IMR-90 (cell line): ENCODE measurements around the gene PLBD2. TPM values are rescaled to one million over a fixed set of nuclear protein-coding genes. Genes with fewer than 3 reads are reported as not detected.

Experiments
- ATAC-seq: fragments of 200-7000 bp; cut with Tn5 transposase; 2 replicates; pipeline ENCODE4 v1.9.1; 2020; ENCODE audit warnings: low read depth, mild to moderate bottlenecking, moderate library complexity
- BruUV-seq: library from RNA; stranded (reverse); fragments of 400-500 nt; replicated peaks from 2 replicates; lab custom pipeline; 2021; lab: Mats Ljungman, UMichigan
- CTCF ChIA-PET: fragments of 300-600 bp; formaldehyde crosslinking; extraction: SDS; loops from one replicate; lab custom pipeline; 2021; ENCODE audit warnings: antibody characterized with exemption; lab: Yijun Ruan, JAX
- POLR2A ChIA-PET: fragments of 300-600 bp; sonication (Branson Sonifier 250); formaldehyde crosslinking; loops from one replicate; lab custom pipeline; 2022; ENCODE audit warnings: antibody characterized with exemption; ENCODE audit not compliant: unreplicated experiment; lab: Charles Lee
- DNase-seq: peaks from one replicate; pipeline ENCODE4 v3.0.0; 2013
- H2AFZ ChIP-seq: replicated peaks from 2 replicates; pipeline ENCODE3; 2013; ENCODE audit warnings: low read length, mild to moderate bottlenecking; ENCODE audit not compliant: poor library complexity
- H2AK5ac ChIP-seq: 2 replicates; pipeline ENCODE4 v1.6.1; 2013; ENCODE audit warnings: low read depth, low read length, inconsistent platforms
- H2AK9ac ChIP-seq: replicated peaks from 2 replicates; pipeline ENCODE3; 2013; ENCODE audit warnings: mild to moderate bottlenecking, low read depth, low read length, moderate library complexity; ENCODE audit not compliant: poor library complexity
- H2BK120ac ChIP-seq: 2 replicates; pipeline ENCODE4 v1.6.1; 2013; ENCODE audit warnings: low read depth, low read length, inconsistent platforms
- H2BK15ac ChIP-seq: 3 replicates; pipeline ENCODE4 v1.6.1; 2013; ENCODE audit warnings: low read depth, low read length, inconsistent platforms
- H2BK20ac ChIP-seq: 2 replicates; pipeline ENCODE4 v1.6.1; 2013; ENCODE audit warnings: low read depth, mild to moderate bottlenecking, inconsistent platforms, low read length, moderate library complexity
- H2BK5ac ChIP-seq: 2 replicates; pipeline ENCODE4 v1.6.1; 2013; ENCODE audit warnings: mild to moderate bottlenecking, low read depth, low read length, inconsistent platforms; ENCODE audit not compliant: poor library complexity, severe bottlenecking
- H3K14ac ChIP-seq: replicated peaks from 2 replicates; pipeline ENCODE4 v1.6.1; 2013; ENCODE audit warnings: low read depth, low read length, inconsistent platforms
- H3K18ac ChIP-seq: 2 replicates; pipeline ENCODE4 v1.6.1; 2013; ENCODE audit warnings: low read depth, low read length, control low read depth
- H3K23ac ChIP-seq: 2 replicates; pipeline ENCODE4 v1.6.1; 2013; ENCODE audit warnings: low read depth, low read length, inconsistent platforms
- H3K27ac ChIP-seq: 2 replicates; pipeline ENCODE4 v1.5.1; 2013; ENCODE audit warnings: mild to moderate bottlenecking, control low read depth, low read length; ENCODE audit not compliant: insufficient read depth
- H3K27me3 ChIP-seq: 2 replicates; pipeline ENCODE4 v1.6.1; 2013; ENCODE audit warnings: low read length; ENCODE audit not compliant: control insufficient read depth, insufficient read depth
- H3K36me3 ChIP-seq: 2 replicates; pipeline ENCODE4 v1.6.1; 2013; ENCODE audit warnings: low read length, mixed read lengths; ENCODE audit not compliant: control insufficient read depth, insufficient read depth
- H3K4ac ChIP-seq: 2 replicates; pipeline ENCODE4 v1.6.1; 2013; ENCODE audit warnings: low read depth, low read length, inconsistent platforms
- H3K4me1 ChIP-seq: 2 replicates; pipeline ENCODE4 v1.6.1; 2013; ENCODE audit warnings: low read length, mixed read lengths; ENCODE audit not compliant: control insufficient read depth, insufficient read depth
- H3K4me2 ChIP-seq: 2 replicates; pipeline ENCODE4 v1.6.1; 2013; ENCODE audit warnings: low read depth, mild to moderate bottlenecking, control low read depth, low read length, moderate library complexity
- H3K4me3 ChIP-seq: 2 replicates; pipeline ENCODE4 v1.5.1; 2013; ENCODE audit warnings: low read depth, mild to moderate bottlenecking, control low read depth, low read length, moderate library complexity; ENCODE audit not compliant: insufficient read depth
- H3K56ac ChIP-seq: 2 replicates; pipeline ENCODE4 v1.6.1; 2013; ENCODE audit warnings: low read length, inconsistent platforms; ENCODE audit not compliant: insufficient read depth; ENCODE audit errors: extremely low read depth
- H3K79me1 ChIP-seq, 2 experiments: 2 replicates each; pipeline ENCODE4 v1.6.1; 2013; ENCODE audit warnings: low read length in 2 of 2, inconsistent platforms in 1 of 2, low read depth in 1 of 2
- H3K9ac ChIP-seq: 2 replicates; pipeline ENCODE4 v1.6.1; 2013; ENCODE audit warnings: low read depth, low read length, control low read depth
- H3K9me1 ChIP-seq: 2 replicates; pipeline ENCODE4 v1.6.1; 2013; ENCODE audit warnings: low read length, inconsistent platforms; ENCODE audit not compliant: insufficient read depth
- H3K9me3 ChIP-seq: 2 replicates; pipeline ENCODE4 v1.6.1; 2013; ENCODE audit warnings: low read length; ENCODE audit not compliant: control insufficient read depth, insufficient read depth
- H4K20me1 ChIP-seq: 2 replicates; pipeline ENCODE4 v1.6.1; 2013; ENCODE audit warnings: low read length, inconsistent platforms; ENCODE audit not compliant: insufficient read depth
- H4K5ac ChIP-seq: 2 replicates; pipeline ENCODE4 v1.6.1; 2013; ENCODE audit warnings: mild to moderate bottlenecking, low read depth, low read length, control low read depth
- H4K8ac ChIP-seq, 2 experiments: 2 replicates each; pipeline ENCODE4 v1.6.1; 2013; ENCODE audit warnings: low read depth in 2 of 2, low read length in 2 of 2, control low read depth in 1 of 2, inconsistent platforms in 1 of 2
- H4K91ac ChIP-seq: 2 replicates; pipeline ENCODE4 v1.6.1; 2013; ENCODE audit warnings: low read depth, low read length, inconsistent platforms; ENCODE audit not compliant: insufficient read depth
- BHLHE40 ChIP-seq: fragments of 150-350 bp; IDR thresholded peaks from 2 replicates; pipeline ENCODE4 v1.6.1; 2016; ENCODE audit warnings: mild to moderate bottlenecking, low read depth, low read length
- CEBPB ChIP-seq: IDR thresholded peaks from 2 replicates; pipeline ENCODE4 v1.6.1; 2012; ENCODE audit warnings: low read depth, low read length, improper control_type of control experiment
- CHD1 ChIP-seq: IDR thresholded peaks from 2 replicates; pipeline ENCODE4 v1.6.1; 2012; ENCODE audit warnings: low read depth, low read length, improper control_type of control experiment
- FOS ChIP-seq: fragments of 150-350 bp; IDR thresholded peaks from 2 replicates; pipeline ENCODE4 v1.6.1; 2016; ENCODE audit warnings: low read depth, low read length
- MAZ ChIP-seq: IDR thresholded peaks from 2 replicates; pipeline ENCODE4 v1.6.1; 2012; ENCODE audit warnings: low read depth, mild to moderate bottlenecking, low read length, improper control_type of control experiment, moderate library complexity, borderline replicate concordance
- MXI1 ChIP-seq: IDR thresholded peaks from 2 replicates; pipeline ENCODE4 v1.6.1; 2012; ENCODE audit warnings: low read depth, mild to moderate bottlenecking, low read length, moderate library complexity, borderline replicate concordance
- NFE2L2 ChIP-seq: fragments of 150-350 bp; IDR thresholded peaks from 2 replicates; pipeline ENCODE4 v1.6.1; 2016; ENCODE audit warnings: low read depth, mild to moderate bottlenecking, low read length
- POLR2A ChIP-seq: IDR thresholded peaks from 2 replicates; pipeline ENCODE4 v1.6.1; 2012; ENCODE audit warnings: mild to moderate bottlenecking, low read depth, low read length
- RAD21 ChIP-seq: IDR thresholded peaks from 2 replicates; pipeline ENCODE4 v1.6.1; 2012; ENCODE audit warnings: low read length, improper control_type of control experiment
- RCOR1 ChIP-seq: IDR thresholded peaks from 2 replicates; pipeline ENCODE4 v1.6.1; 2012; ENCODE audit warnings: mild to moderate bottlenecking, low read length, improper control_type of control experiment; ENCODE audit not compliant: insufficient replicate concordance
- RFX5 ChIP-seq: IDR thresholded peaks from 2 replicates; pipeline ENCODE4 v1.8.0; 2012; ENCODE audit warnings: low read depth, mild to moderate bottlenecking, low read length, moderate library complexity
- USF2 ChIP-seq: fragments of 150-350 bp; IDR thresholded peaks from 2 replicates; pipeline ENCODE4 v1.6.1; 2017; ENCODE audit warnings: mild to moderate bottlenecking, antibody characterized with exemption, low read length, low read depth
- WGBS, 2 experiments: methylation state at CpG; one replicate each; pipeline versions ENCODE4 v1.1.5 to v1.1.7; 2013; ENCODE audit warnings: missing lambda C conversion rate in 2 of 2; ENCODE audit not compliant: insufficient read length in 1 of 2; ENCODE audit errors: extremely low coverage in 2 of 2; 5-methylcytosine and 5-hydroxymethylcytosine counted together
- dilution Hi-C: fragments of 300-500 bp; cut with HindIII; formaldehyde crosslinking; loops from one replicate; pipeline ENCODE4 v1.14.3; 2018; ENCODE audit warnings: low sequenced_read_pairs; ENCODE audit not compliant: unreplicated experiment
- in situ Hi-C: fragments of 300-500 bp; cut with MboI; formaldehyde crosslinking; loops from 3 replicates; pipeline ENCODE4 v1.14.3; 2019; ENCODE audit warnings: low sequenced_read_pairs, inconsistent platforms, mixed read lengths
- intact Hi-C: fragments of 100-400 bp; cut with micrococcal nuclease; formaldehyde crosslinking; loops from 2 replicates; pipeline ENCODE4 v1.10.0; 2022
- polyA plus RNA-seq, 3 experiments: library from polyadenylated mRNA; depleted of rRNA; stranded (reverse); fragments of >200 nt; gene quantifications; 2 replicates each; pipeline ENCODE4 v1.2.3, GENCODE V29; 2012; ENCODE audit warnings: low replicate concordance in 1 of 3
- total RNA-seq: library from RNA; depleted of rRNA; stranded (reverse); fragments of >200 nt; gene quantifications from 2 replicates; pipeline ENCODE4 v1.2.3, GENCODE V29; 2012
- TF ChIP-seq, protein P1 (sequence below): fragments of 150-350 bp; IDR thresholded peaks from 2 replicates; pipeline ENCODE4 v1.6.1; 2016; ENCODE audit warnings: low read depth, mild to moderate bottlenecking, low read length, moderate library complexity, borderline replicate concordance

Gene PLBD2
- total and polyA plus RNA-seq, 2 of the 4 experiments (the other 2 are of a cell fraction): 7.3 to 44.5 TPM

DNA sequence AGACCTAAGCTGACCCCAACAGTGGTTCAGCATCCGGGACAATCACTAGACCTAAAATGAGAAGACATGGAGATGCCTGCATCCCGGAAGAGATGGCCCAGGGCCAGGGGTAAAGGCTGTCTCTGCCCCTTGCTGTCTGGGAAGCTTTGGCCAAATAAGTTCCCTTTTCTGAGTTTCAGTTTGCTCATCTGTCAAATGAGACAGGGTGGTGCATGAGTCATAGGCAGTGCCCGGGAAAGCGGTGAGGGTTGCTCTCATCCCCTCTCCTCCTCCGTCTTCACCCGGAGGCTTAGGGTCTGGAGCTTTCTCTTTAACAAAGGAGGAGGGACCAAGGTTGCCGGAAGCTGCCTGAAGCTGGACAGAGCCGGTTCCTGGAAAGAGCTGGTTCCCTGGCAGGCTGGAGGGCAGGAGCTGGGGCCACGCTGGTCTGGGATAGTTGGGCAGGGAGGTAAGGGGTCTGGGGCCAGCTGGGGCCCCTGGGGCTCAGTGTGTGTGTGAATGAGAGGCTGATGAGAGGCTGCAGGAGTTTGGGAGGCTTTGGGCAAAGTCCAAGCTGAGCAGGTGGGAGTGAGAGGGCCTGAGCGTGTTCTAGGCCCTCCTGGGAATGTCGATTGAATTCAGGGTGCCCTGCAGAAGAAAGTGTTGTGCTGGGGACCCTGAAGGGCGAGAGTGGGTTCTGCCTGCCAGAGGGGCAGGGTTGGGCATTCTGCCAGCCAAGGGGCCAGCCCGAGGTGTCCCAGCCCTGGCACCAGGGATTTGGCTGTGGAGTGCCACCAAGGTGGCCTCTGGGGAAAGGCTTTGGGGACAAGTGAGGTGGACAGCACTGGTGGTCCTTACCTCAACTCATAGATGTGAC, 63.9 kb downstream of the PLBD2 start, which contains the start of gene SDSL:
Gene SDSL (plus strand): TSS at position 351 of the 856 bp plus-strand sequence. CDS start 5,603 bp downstream, outside the sequence.
- Histone ChIP-seq H3K4me3 (peak within 1 kb of the TSS; percentile 38), H3K56ac (peak within 1 kb of the TSS; percentile 37; the same call in 1 of the 2 replicates), H3K4ac (peak within 1 kb of the TSS; percentile 78), H2AFZ (peak within 1 kb of the TSS; percentile 95), H3K23ac (no peak within 1 kb of the TSS), H4K8ac (peak within 1 kb of the TSS; percentile 65 to 84), H3K4me2 (peak within 1 kb of the TSS; percentile 77), H2AK9ac (peak within 1 kb of the TSS; percentile 80), H3K9ac (peak within 1 kb of the TSS; percentile 74), H3K14ac (peak within 1 kb of the TSS; percentile 66), H3K4me1 (peaks cover 2% of the 10 kb centered on the region; the same call in 1 of the 2 replicates), H3K9me3 (no peaks in the 10 kb centered on the region), H2AK5ac (peak within 1 kb of the TSS; percentile 57; the same call in 1 of the 2 replicates), H4K91ac (peak within 1 kb of the TSS; percentile 36), H3K79me1 (peaks cover 0 to 8% of the 10 kb centered on the region in 2 experiments; a peak in 2 of 4 replicates), H2BK120ac (no peak within 1 kb of the TSS), H4K20me1 (no peaks in the 10 kb centered on the region), H2BK5ac (no peak within 1 kb of the TSS), H3K9me1 (no peaks in the 10 kb centered on the region), H2BK15ac (no peak within 1 kb of the TSS), H4K5ac (peak within 1 kb of the TSS; percentile 50), H2BK20ac (no peak within 1 kb of the TSS; the same call in 1 of the 2 replicates), H3K27me3 (no peaks in the 10 kb centered on the region; the same call in 1 of the 2 replicates), H3K36me3 (no peaks in the 10 kb centered on the region), H3K18ac (no peak within 1 kb of the TSS; the same call in 1 of the 2 replicates), H3K27ac (peak within 1 kb of the TSS; percentile 52)
- ChIA-PET POLR2A (no interaction called here), CTCF (interaction anchor here (0.7 to 1.0 kb wide), 3 partner anchors 15 to 429 kb away, joined by 3 read pairs; no protein-coding TSS in a partner anchor)
- no TSS peak for BruUV-seq
- in situ Hi-C loops (no loop called here), intact Hi-C loops (no loop called here), dilution Hi-C loops (no loop called here)
- ATAC-seq (peak; percentile 98), DNase-seq (peak; percentile 80)
- TF ChIP-seq CEBPB (no peak), MAZ (0 out of 2 replicates have a peak, but pooled peaks have one; percentile 25), CHD1 (no peak), RFX5 (no peak), RAD21 (no peak), RCOR1 (no peak), POLR2A (no peak), BHLHE40 (no peak), NFE2L2 (no peak), USF2 (no peak), MXI1 (no peak), FOS (peak; percentile 62)
- TF ChIP-seq, protein P1, sequence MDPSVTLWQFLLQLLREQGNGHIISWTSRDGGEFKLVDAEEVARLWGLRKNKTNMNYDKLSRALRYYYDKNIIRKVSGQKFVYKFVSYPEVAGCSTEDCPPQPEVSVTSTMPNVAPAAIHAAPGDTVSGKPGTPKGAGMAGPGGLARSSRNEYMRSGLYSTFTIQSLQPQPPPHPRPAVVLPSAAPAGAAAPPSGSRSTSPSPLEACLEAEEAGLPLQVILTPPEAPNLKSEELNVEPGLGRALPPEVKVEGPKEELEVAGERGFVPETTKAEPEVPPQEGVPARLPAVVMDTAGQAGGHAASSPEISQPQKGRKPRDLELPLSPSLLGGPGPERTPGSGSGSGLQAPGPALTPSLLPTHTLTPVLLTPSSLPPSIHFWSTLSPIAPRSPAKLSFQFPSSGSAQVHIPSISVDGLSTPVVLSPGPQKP: no peak
- 0% methylated on average over 4 of the region's 13 CpGs; no CpG with 5 or more reads in 1 of the 2 experiments for WGBS, 2 experiments
